ENCODE measurements around the gene LYST.

Gene LYST

GRCh38 chr1:235683653-235684052, 183.1 kb downstream of the LYST start:
- no peak for TF ChIP-seq CTCF (IDR thresholded peaks at IDR 0.05)

- no peak for TF ChIP-seq CTCF (IDR thresholded peaks at IDR 0.05)
Measured at GRCh38 chr1:235682216-235682615, 184.5 kb downstream of the LYST start.

GRCh38 chr1:235679644-235680043, 187.1 kb downstream of the LYST start:
- TF ChIP-seq CTCF (IDR thresholded peaks at IDR 0.05) = no peak

- TF ChIP-seq CTCF (IDR thresholded peaks at IDR 0.05) = no peak
Measured at GRCh38 chr1:235679005-235679404, 187.7 kb downstream of the LYST start.

- no peak for TF ChIP-seq CTCF (IDR thresholded peaks at IDR 0.05)
Measured at GRCh38 chr1:235675152-235675890, 191.4 kb downstream of the LYST start.

- TF ChIP-seq CTCF (IDR thresholded peaks at IDR 0.05) = no peak
Measured at GRCh38 chr1:235673981-235674380, 192.7 kb downstream of the LYST start.

GRCh38 chr1:235671992-235672391, 194.7 kb downstream of the LYST start:
- no peak for TF ChIP-seq CTCF (IDR thresholded peaks at IDR 0.05)
